ENCODE results near the gene NT5DC2. TPM values are rescaled to one million over a fixed set of nuclear protein-coding genes. Genes with fewer than 3 reads are reported as not detected.
A peak's percentile ranks its signal among the peaks of the same experiment; 100 is the strongest.

The NT5DC2 gene
- total RNA-seq, 1 donor from 2014 or later: 189 TPM

DNA sequence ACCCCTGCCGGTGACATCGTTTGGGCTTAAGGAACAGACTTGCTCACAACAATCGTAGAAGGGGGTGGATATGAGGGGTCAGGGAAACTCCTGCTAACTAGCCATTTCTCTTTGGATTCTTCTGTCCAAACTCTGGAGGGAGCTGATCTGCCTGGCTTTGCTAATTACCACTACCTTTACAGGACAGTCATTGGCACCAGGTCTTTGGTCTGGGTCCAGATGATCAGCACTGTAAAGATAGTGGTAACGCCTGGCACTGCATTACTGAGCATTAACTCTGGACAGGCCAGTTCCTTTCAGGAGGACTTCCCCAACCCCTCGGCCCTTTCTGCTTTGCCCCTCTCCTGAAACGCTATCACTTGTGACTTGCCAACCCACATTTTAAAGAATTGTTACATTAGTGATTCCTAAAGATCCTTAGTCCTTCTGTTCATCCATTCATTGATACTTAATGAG, 3.5 kb upstream of the NT5DC2 start:
- Mint-ChIP-seq H3K36me3 (ENCODE audit: low read depth, unreplicated experiment) (peaks cover 11% of the 10 kb centered on the region), H3K4me1 (ENCODE audit: low read depth, unreplicated experiment) (peaks cover 23% of the 10 kb centered on the region)
- peak overlapping the region; percentile 83 for H3K27ac ChIP-seq (ENCODE audit: low read depth, low read length)

DNA sequence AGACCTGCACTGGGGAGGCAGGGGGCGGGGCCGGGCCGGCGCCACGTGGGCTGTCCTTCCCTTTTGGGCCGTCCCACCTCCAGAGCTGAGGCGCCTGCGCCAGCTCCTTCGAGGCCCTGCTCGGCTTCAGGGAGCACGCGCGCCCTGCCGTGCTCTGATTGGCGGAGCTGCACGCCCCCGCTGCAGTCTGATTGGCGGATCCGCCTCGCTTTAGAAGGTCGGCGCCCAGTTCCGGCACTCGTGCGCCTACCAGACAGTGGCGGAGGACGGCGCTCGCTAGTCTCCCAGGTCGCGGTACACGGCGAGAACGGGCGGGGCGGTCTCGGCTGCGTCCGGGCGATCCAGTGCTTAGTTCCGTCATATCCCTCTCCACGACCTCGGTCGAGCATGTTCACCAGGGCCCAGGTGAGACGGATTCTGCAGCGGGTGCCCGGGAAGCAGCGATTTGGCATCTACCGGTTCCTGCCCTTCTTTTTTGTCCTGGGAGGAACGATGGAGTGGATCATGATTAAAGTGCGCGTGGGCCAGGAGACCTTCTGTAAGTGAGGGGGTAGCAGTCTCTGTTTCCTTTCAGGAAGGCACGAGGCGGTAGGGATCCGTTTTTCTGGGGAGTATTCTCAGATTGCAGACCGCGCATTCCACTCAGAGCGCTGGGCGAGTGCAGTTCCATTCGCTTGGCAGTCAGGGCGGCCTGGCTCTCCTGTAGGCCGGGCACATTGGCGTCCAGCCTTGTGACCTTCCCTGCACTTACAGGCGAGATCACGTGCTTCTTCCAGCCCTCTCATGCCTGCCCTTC, 2.9 kb upstream of the NT5DC2 start, which contains the start of gene UQCC5:
Gene UQCC5, plus strand, starts transcription at position 237 of the 796 bp plus-strand sequence. Its CDS starts 151 bp downstream, at position 388.
- Histone ChIP-seq H3K27me3 (ENCODE audit: insufficient read depth, low read length) (no peaks in the 10 kb centered on the region), H3K4me1 (ENCODE audit: insufficient read depth, low read length) (peaks cover 49% of the 10 kb centered on the region), H3K36me3 (ENCODE audit: insufficient read depth, low read length) (peaks cover 10% of the 10 kb centered on the region), H3K9ac (ENCODE audit: low read length) (peak within 1 kb of the TSS; percentile 95), H3K9me3 (ENCODE audit: insufficient read depth, low read depth, low read length) (no peaks in the 10 kb centered on the region), H4K20me1 (ENCODE audit: insufficient read depth, low read length) (peaks cover 53% of the 10 kb centered on the region), H3K4me3 (ENCODE audit: insufficient read depth, low read depth, low read length) (peak within 1 kb of the TSS; percentile 95), H3K79me2 (ENCODE audit: insufficient read depth, low read length) (peaks cover 76% of the 10 kb centered on the region), H3K4me2 (ENCODE audit: low read length) (peak within 1 kb of the TSS; percentile 96), H2AFZ (ENCODE audit: low read depth, low read length) (peak within 1 kb of the TSS; percentile 11), H3K27ac (ENCODE audit: low read depth, low read length) (peak within 1 kb of the TSS; percentile 83)
- peak within 1 kb of the TSS; percentile 99 for H3K4me3 Mint-ChIP-seq (ENCODE audit: unreplicated experiment)
- peak; percentile 95 for DNase-seq (ENCODE audit: low read depth)
- H3K27ac Mint-ChIP-seq (ENCODE audit: unreplicated experiment): peak within 1 kb of the TSS; percentile 99
- H3K4me1 Mint-ChIP-seq (ENCODE audit: low read depth, unreplicated experiment): peaks cover 23% of the 10 kb centered on the region
- H3K27me3 Mint-ChIP-seq (ENCODE audit: low read depth, unreplicated experiment): no peaks in the 10 kb centered on the region
- H3K36me3 Mint-ChIP-seq (ENCODE audit: low read depth, unreplicated experiment): peaks cover 11% of the 10 kb centered on the region
- no peak for TF ChIP-seq EZH2 (IDR thresholded peaks at IDR 0.05; ENCODE audit: insufficient read depth, low read length)
- TF ChIP-seq, protein P1, sequence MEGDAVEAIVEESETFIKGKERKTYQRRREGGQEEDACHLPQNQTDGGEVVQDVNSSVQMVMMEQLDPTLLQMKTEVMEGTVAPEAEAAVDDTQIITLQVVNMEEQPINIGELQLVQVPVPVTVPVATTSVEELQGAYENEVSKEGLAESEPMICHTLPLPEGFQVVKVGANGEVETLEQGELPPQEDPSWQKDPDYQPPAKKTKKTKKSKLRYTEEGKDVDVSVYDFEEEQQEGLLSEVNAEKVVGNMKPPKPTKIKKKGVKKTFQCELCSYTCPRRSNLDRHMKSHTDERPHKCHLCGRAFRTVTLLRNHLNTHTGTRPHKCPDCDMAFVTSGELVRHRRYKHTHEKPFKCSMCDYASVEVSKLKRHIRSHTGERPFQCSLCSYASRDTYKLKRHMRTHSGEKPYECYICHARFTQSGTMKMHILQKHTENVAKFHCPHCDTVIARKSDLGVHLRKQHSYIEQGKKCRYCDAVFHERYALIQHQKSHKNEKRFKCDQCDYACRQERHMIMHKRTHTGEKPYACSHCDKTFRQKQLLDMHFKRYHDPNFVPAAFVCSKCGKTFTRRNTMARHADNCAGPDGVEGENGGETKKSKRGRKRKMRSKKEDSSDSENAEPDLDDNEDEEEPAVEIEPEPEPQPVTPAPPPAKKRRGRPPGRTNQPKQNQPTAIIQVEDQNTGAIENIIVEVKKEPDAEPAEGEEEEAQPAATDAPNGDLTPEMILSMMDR (IDR thresholded peaks at IDR 0.05; ENCODE audit: insufficient read depth, low read depth, low read length): no peak
- FAIRE-seq: peak; percentile 55
- H3K9me3 Mint-ChIP-seq (ENCODE audit: unreplicated experiment): no peaks in the 10 kb centered on the region

More for the DNA sequence above, 3.5 kb upstream of the NT5DC2 start:
- H3K9me3 Mint-ChIP-seq (ENCODE audit: unreplicated experiment): no peaks in the 10 kb centered on the region
- Histone ChIP-seq H3K9me3 (ENCODE audit: insufficient read depth, low read depth, low read length) (no peaks in the 10 kb centered on the region), H3K27me3 (ENCODE audit: insufficient read depth, low read length) (no peaks in the 10 kb centered on the region), H4K20me1 (ENCODE audit: insufficient read depth, low read length) (peaks cover 53% of the 10 kb centered on the region), H2AFZ (ENCODE audit: low read depth, low read length) (peak overlapping the region; percentile 11), H3K9ac (ENCODE audit: low read length) (peak overlapping the region; percentile 95), H3K4me3 (ENCODE audit: insufficient read depth, low read depth, low read length) (peak overlapping the region; percentile 95), H3K4me1 (ENCODE audit: insufficient read depth, low read length) (peaks cover 43% of the 10 kb centered on the region), H3K4me2 (ENCODE audit: low read length) (peak overlapping the region; percentile 96), H3K36me3 (ENCODE audit: insufficient read depth, low read length) (peaks cover 10% of the 10 kb centered on the region), H3K79me2 (ENCODE audit: insufficient read depth, low read length) (peaks cover 76% of the 10 kb centered on the region)
- H3K27ac Mint-ChIP-seq (ENCODE audit: unreplicated experiment): peak overlapping the region; percentile 99
- TF ChIP-seq, protein P1 (IDR thresholded peaks at IDR 0.05; ENCODE audit: insufficient read depth, low read depth, low read length): no peak
- no peak for TF ChIP-seq EZH2 (IDR thresholded peaks at IDR 0.05; ENCODE audit: insufficient read depth, low read length)
- H3K27me3 Mint-ChIP-seq (ENCODE audit: low read depth, unreplicated experiment): no peaks in the 10 kb centered on the region
- peak overlapping the region; percentile 99 for H3K4me3 Mint-ChIP-seq (ENCODE audit: unreplicated experiment)
- no peak for FAIRE-seq
- no peak for DNase-seq (ENCODE audit: low read depth)

DNA sequence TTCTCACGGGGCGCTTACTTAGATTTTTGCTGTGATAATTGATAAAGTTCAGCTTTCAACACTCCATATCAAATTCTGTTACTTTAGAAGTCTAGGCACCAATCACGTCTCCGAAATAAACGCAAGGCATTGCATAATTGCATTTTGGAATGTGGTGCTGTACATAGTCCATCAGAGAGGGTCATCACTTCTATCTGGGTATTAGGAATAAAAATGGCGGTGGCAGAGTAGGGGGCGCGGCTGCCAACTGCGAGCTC, 2.4 kb upstream of the NT5DC2 start:
- no peaks in the 10 kb centered on the region for H3K9me3 ChIP-seq (ENCODE audit: insufficient read depth, low read depth, low read length)
- no peak overlapping the region for H2AFZ ChIP-seq (ENCODE audit: low read depth, low read length)
- peaks cover 6% of the 10 kb centered on the region for H3K36me3 ChIP-seq (ENCODE audit: insufficient read depth, low read length)
- H3K9ac ChIP-seq (ENCODE audit: low read length): no peak overlapping the region
- Mint-ChIP-seq H3K9me3 (ENCODE audit: unreplicated experiment) (no peaks in the 10 kb centered on the region), H3K4me1 (ENCODE audit: low read depth, unreplicated experiment) (peaks cover 23% of the 10 kb centered on the region), H3K27me3 (ENCODE audit: low read depth, unreplicated experiment) (no peaks in the 10 kb centered on the region), H3K27ac (ENCODE audit: unreplicated experiment) (no peak overlapping the region), H3K36me3 (ENCODE audit: low read depth, unreplicated experiment) (peaks cover 11% of the 10 kb centered on the region), H3K4me3 (ENCODE audit: unreplicated experiment) (peak overlapping the region; percentile 80)
- no peaks in the 10 kb centered on the region for H3K27me3 ChIP-seq (ENCODE audit: insufficient read depth, low read length)
- H3K27ac ChIP-seq (ENCODE audit: low read depth, low read length): no peak overlapping the region
- no peak for FAIRE-seq
- TF ChIP-seq EZH2 (IDR thresholded peaks at IDR 0.05; ENCODE audit: insufficient read depth, low read length): no peak
- TF ChIP-seq, protein P1 (IDR thresholded peaks at IDR 0.05; ENCODE audit: insufficient read depth, low read depth, low read length): no peak
- DNase-seq (ENCODE audit: low read depth): no peak
- peak overlapping the region; percentile 11 for H3K4me3 ChIP-seq (ENCODE audit: insufficient read depth, low read depth, low read length)
- H3K4me1 ChIP-seq (ENCODE audit: insufficient read depth, low read length): peaks cover 54% of the 10 kb centered on the region
- H3K79me2 ChIP-seq (ENCODE audit: insufficient read depth, low read length): peaks cover 76% of the 10 kb centered on the region
- H3K4me2 ChIP-seq (ENCODE audit: low read length): peak overlapping the region; percentile 87
- peaks cover 52% of the 10 kb centered on the region for H4K20me1 ChIP-seq (ENCODE audit: insufficient read depth, low read length)

Measured in astrocyte (in vitro differentiated cells and primary cell).